Nucleus accumbens (tissue), 56 donors: ENCODE data around the gene CIDEB.
"Not testable (repeated sequence)": the region's sequence is repeated elsewhere in the genome, so short reads cannot be mapped to it uniquely, and the experiment has no call there.

ENCODE experiments used
- DNase-seq, 56 donors: peaks; one replicate each; lab custom pipeline; 2025; lab: John Stamatoyannopoulos, UW

CIDEB gene, protein sequence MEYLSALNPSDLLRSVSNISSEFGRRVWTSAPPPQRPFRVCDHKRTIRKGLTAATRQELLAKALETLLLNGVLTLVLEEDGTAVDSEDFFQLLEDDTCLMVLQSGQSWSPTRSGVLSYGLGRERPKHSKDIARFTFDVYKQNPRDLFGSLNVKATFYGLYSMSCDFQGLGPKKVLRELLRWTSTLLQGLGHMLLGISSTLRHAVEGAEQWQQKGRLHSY

GRCh38 chr14:24307575-24308341 lies at the start of gene CIDEB:
TSS of gene CIDEB (minus strand) at chr14:24307977. CDS start at chr14:24307858, 119 bp downstream.
- DNase-seq: peak in 32 of 56 donors; percentile 2 to 79 (median 22)

- DNase-seq: no peak
Measured at GRCh38 chr14:24356208-24356607, 48.4 kb upstream of the CIDEB start.

- no peak for DNase-seq
Measured at GRCh38 chr14:24355009-24355408, 47.2 kb upstream of the CIDEB start.

DNA sequence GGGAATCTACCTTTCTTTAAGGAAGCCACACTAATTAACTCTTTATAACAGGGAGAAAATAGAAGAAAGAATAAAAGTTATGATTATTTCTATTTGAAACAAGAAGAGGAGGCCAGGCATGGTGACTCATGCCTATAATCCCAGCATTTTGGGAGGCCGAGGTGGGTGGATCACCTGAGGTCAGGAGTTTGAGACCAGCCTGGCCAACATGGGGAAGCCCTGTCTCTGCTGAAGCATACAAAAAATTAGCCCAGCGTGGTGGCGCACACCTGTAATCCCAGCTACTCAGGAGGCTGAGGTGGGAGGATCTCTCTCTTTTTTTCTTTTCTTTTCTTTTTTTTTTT lies 46.7 kb upstream of the CIDEB start:
- DNase-seq: not testable (repeated sequence)

- DNase-seq: no peak
Measured at GRCh38 chr14:24353559-24354481, 46.0 kb upstream of the CIDEB start.

DNA sequence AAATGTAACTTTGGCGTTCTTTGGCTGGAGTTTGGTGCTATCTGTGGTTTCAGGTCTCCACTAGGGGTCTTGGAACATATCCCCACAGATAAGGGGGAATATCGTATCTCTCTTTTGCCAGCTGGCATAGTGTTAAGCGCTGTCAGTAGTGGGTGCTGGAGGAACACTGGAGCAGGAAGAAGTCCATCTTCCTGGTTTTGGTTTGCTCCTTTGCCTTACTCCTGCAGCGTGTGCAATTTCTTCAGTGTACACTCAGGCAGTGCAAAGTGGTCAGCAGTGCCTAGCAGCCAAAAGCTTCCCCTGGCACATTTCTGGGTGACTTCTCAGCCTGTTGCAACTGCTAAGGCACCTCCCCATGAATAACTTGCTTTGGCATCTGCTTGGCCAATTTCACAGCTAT lies 43.7 kb upstream of the CIDEB start:
- no peak for DNase-seq

DNA sequence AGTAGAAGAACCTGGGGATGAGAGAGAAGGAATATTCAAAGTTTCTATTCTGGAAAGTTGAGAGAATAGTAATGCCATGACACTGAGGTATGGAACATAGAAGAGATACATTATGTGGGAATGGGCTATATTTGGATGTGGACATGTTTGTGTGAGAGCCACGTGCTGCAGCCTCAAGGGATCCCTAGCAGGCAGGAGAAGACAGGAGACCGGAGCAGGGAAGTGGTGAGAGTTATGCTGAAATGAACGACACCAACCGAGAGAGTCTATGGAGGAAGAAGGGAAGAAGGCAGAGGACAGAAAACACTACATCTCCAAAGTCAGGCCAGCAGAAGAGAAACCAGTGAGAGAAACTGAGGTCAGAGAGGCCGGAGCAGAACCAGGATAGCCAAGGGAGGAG lies 42.0 kb upstream of the CIDEB start:
- DNase-seq: no peak

GRCh38 chr14:24348186-24348585 lies 40.4 kb upstream of the CIDEB start:
- DNase-seq: no peak

- no peak for DNase-seq
Measured at GRCh38 chr14:24347134-24347533, 39.4 kb upstream of the CIDEB start.

GRCh38 chr14:24343795-24344660 lies 36.3 kb upstream of the CIDEB start:
- no peak for DNase-seq

DNA sequence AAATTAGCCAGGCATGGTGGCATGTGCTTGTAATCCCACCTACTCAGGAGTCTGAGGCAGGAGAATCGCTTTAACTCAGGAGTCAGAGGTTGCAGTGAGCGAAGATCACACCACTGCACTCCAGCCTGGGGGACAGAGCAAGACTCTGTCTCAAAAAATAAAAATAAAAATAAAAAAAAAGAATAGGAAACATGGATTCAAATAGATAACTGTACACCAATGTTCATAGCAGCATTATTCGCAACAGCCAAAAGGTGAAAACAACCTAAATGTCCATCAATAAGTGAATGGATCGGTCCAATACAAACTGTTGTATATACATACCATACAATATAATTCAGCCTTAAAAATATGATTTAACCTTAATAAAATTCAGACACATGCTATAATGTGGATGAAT lies 35.1 kb upstream of the CIDEB start:
- DNase-seq: no peak

- no peak for DNase-seq
Measured at GRCh38 chr14:24340606-24341005, 32.8 kb upstream of the CIDEB start.

DNA sequence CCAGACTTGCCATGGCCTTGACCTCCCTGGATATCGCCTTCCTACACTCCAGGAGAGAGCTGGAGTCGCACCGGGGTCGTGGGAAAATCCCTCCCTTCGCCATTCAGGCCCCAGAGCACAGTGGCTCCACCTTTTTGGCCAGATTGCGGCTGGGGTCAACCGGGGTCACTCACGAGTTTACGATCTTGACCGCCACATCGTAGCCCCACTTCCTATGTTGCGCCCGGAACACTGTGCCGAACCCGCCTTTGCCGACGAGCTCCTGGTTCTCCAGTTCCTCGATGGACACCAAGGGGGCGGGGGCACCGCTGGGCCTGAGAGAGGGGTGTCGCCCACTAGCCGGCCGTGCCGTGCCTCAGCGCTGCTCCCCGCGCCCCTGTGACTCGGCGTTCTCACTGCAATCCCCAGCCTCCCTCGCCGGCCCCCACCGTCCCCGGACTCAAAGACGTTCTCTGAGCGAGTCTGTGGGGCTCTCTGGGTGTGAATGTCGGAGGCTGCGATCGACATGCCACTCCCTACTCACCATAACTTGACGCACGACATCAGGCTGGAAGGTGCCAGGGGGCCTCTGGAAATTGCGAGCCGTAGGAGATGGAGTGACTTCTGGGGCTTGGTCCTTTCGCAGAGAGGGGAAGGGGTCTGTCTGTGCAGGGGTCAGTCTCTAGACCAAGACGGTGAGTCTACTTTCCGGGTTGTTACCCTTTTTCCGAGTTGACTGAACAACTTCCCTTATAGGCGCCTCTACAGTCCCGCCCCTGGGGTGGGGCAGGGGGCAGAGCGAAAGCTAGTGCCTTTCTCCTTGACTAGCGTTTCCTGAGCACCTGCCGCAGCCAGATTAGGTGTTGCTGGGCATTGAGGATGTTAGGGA lies 31.7 kb upstream of the CIDEB start, which contains the start of gene RIPK3:
Gene RIPK3, minus strand, starts transcription at position 708 of the 868 bp plus-strand sequence. Its CDS starts 165 bp downstream, at position 543.
- no peak for DNase-seq

DNA sequence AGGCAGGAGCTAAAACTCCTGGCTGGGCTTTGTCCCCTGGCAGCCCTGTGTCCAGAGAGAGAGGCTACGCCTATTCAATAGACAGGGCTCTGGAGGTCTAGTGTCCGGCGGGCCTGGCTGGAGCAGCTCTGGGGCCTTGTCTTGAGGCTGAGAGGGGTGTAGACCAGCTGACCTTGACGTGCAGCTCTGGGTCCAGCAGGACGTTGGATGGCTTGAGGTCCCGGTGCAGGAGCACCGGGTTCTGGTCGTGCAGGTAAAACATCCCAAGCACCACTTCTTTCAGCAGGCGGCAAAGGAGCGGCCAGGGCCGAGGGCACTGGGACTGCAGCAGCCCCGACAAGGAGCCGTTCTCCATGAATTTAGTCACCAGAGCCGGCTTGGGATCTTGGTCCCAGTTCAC lies 31.1 kb upstream of the CIDEB start:
- DNase-seq: no peak

DNA sequence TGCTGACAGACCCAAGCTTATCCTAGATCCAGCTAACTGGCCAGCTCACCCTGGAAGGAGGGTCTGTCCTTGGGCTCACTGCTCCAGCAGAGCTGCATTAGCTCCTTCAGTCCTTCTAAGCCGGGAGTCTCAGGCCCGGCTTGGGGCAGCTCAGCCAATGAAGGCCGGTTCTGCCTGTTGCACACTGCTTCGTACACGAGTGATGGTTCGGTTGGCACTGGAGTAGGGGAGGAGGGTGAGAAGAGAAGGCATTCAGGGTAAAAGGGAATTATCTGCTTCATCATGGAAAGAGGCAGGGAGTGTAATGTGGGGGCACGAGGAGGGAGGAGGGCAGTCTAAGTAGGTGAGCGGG lies 30.0 kb upstream of the CIDEB start:
- no peak for DNase-seq

DNA sequence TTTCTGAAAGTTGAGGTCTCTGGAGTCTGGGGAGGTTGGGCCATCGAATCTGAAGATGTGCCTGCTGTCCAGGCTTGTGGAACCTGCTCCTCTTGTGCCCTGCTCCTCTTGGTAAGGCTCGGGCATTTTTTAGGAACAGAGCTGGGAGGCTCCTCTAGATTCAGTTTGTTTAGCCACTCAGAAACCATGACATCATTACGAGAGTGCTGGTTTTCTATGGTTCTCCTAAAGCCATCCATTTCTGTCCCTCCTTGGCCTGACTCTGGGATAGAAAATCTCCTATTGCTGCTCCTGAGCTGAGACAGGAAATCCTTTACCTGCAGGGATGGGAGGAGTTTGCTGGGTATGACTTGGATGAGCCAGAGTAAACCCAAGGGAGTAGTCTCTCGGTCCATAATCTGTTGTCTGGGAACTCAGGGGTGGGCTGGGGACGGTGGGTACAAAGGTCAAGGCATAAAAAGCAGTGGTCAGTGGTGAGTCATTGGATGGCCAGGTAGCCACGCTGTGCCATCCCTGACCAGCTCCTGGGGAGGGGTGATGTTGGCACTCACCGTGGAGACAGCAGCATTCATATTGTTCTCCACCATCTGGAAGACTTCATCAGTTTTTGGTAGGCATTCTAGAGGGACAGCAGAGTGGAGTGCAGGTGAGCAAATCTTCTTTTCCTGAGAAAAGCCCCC lies 29.5 kb upstream of the CIDEB start:
- no peak for DNase-seq

DNA sequence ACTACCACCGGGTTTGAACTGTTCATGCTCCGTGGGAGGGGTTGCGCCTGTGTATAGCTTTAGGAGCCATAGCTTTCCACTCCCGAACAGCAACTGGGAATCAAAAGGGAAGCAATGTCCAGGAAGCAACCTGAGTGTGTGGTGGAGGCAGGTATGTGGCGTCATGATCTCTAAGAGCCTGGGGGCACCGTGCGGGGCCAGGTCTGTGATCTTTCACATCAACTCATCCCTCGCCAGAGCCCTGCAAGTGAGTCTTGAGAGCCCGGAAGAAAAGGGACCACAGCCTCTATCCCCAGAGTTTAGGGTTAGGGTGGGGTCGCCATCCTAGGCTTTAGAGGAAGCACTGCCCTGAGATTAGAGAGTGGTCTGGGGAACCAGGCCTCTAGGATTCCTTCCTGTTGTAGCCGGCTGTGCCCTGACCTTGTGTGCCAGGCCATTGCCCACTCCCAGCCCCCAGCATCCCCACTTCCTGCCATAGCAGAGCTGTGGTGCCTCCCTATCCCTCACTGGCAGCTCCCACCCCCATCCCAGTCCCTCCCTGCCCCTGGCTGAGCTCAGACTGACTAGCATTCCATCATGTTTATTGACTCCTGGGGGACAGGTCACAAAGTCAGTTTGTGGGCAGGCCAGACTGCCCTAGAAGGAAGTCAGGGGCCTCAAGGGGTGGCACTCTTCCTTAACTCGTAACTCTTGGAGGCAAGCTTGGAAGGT lies 27.8 kb upstream of the CIDEB start:
- no peak for DNase-seq
